SK-N-SH treated with all-trans-retinoic acid at 6 μM for 48 hours (cell line): ENCODE results near the gene TDRD12.

Experiments
- ATAC-seq: fragments of 200-7000 bp; cut with Tn5 transposase; 3 replicates; pipeline ENCODE4 v1.9.1; 2020; ENCODE audit warnings: mild to moderate bottlenecking, moderate library complexity
- ARNTL ChIP-seq: fragments of 450-650 bp; formaldehyde crosslinking; IDR thresholded peaks from 2 replicates; pipeline ENCODE4 v1.5.0; 2020; ENCODE audit warnings: low read depth, mild to moderate bottlenecking, moderate library complexity, borderline replicate concordance
- BACH2 ChIP-seq: fragments of 250-450 bp; sonication (Bioruptor Pico); IDR thresholded peaks from 2 replicates; pipeline ENCODE4 v1.9.0; 2021; ENCODE audit warnings: mild to moderate bottlenecking, borderline replicate concordance
- CREB5 ChIP-seq: fragments of 250-450 bp; sonication (Bioruptor Pico); IDR thresholded peaks from 2 replicates; pipeline ENCODE4 v1.5.1; 2020; ENCODE audit warnings: low read depth, mild to moderate bottlenecking, moderate library complexity
- CSDC2 ChIP-seq: fragments of 250-450 bp; sonication (Bioruptor Pico); IDR thresholded peaks from 2 replicates; pipeline ENCODE4 v1.5.0; 2020; ENCODE audit warnings: mild to moderate bottlenecking, moderate library complexity
- GLIS3 ChIP-seq: fragments of 250-450 bp; sonication (Bioruptor Pico); IDR thresholded peaks from 2 replicates; pipeline ENCODE4 v1.5.0; 2020; ENCODE audit warnings: mild to moderate bottlenecking, moderate library complexity
- ISL1 ChIP-seq: fragments of 250-450 bp; sonication (Bioruptor Pico); IDR thresholded peaks from 2 replicates; pipeline ENCODE4 v2.1.2; 2022; ENCODE audit warnings: mild to moderate bottlenecking, moderate library complexity
- PPARA ChIP-seq: fragments of 250-450 bp; sonication (Bioruptor Pico); IDR thresholded peaks from 2 replicates; pipeline ENCODE4 v1.5.0; 2020; ENCODE audit warnings: mild to moderate bottlenecking, borderline replicate concordance
- RARB ChIP-seq: fragments of 250-450 bp; sonication (Bioruptor Pico); IDR thresholded peaks from 2 replicates; pipeline ENCODE4 v1.8.0; 2021; ENCODE audit warnings: mild to moderate bottlenecking, moderate library complexity
- SNAI2 ChIP-seq: fragments of 250-450 bp; sonication (Bioruptor Pico); IDR thresholded peaks from 2 replicates; pipeline ENCODE4 v1.5.0; 2020; ENCODE audit warnings: mild to moderate bottlenecking, moderate library complexity
- TOX ChIP-seq: fragments of 250-450 bp; sonication (Bioruptor Pico); IDR thresholded peaks from 2 replicates; pipeline ENCODE4 v1.8.0; 2021; ENCODE audit warnings: mild to moderate bottlenecking, moderate library complexity, borderline replicate concordance
- ZFP3 ChIP-seq: fragments of 250-450 bp; sonication (Bioruptor Pico); IDR thresholded peaks from 2 replicates; pipeline ENCODE4 v1.5.0; 2020; ENCODE audit warnings: mild to moderate bottlenecking, moderate library complexity
- ZFP30 ChIP-seq: fragments of 450-650 bp; formaldehyde crosslinking; IDR thresholded peaks from 2 replicates; pipeline ENCODE4 v1.5.0; 2022; ENCODE audit warnings: mild to moderate bottlenecking, moderate library complexity
- ZNF565 ChIP-seq: fragments of 450-650 bp; formaldehyde crosslinking; conservative IDR thresholded peaks from 2 replicates; pipeline ENCODE4 v1.5.0; 2020; ENCODE audit warnings: low read depth, mild to moderate bottlenecking, moderate library complexity
- ZNF70 ChIP-seq: fragments of 450-650 bp; formaldehyde crosslinking; IDR thresholded peaks from 2 replicates; pipeline ENCODE4 v1.5.0; 2020; ENCODE audit warnings: mild to moderate bottlenecking, moderate library complexity
- TF ChIP-seq, protein P1 (sequence below): fragments of 250-450 bp; sonication (Bioruptor Pico); IDR thresholded peaks from 2 replicates; pipeline ENCODE4 v1.5.0; 2020; ENCODE audit warnings: mild to moderate bottlenecking, moderate library complexity
- TF ChIP-seq, protein P2 (sequence below): fragments of 250-450 bp; sonication (Bioruptor Pico); IDR thresholded peaks from 2 replicates; pipeline ENCODE4 v1.5.1; 2021; ENCODE audit warnings: mild to moderate bottlenecking, moderate library complexity

TDRD12 gene

GRCh38 chr19:32870981-32871451 lies 151.4 kb downstream of the TDRD12 start (continued):
- TF ChIP-seq, protein P1, sequence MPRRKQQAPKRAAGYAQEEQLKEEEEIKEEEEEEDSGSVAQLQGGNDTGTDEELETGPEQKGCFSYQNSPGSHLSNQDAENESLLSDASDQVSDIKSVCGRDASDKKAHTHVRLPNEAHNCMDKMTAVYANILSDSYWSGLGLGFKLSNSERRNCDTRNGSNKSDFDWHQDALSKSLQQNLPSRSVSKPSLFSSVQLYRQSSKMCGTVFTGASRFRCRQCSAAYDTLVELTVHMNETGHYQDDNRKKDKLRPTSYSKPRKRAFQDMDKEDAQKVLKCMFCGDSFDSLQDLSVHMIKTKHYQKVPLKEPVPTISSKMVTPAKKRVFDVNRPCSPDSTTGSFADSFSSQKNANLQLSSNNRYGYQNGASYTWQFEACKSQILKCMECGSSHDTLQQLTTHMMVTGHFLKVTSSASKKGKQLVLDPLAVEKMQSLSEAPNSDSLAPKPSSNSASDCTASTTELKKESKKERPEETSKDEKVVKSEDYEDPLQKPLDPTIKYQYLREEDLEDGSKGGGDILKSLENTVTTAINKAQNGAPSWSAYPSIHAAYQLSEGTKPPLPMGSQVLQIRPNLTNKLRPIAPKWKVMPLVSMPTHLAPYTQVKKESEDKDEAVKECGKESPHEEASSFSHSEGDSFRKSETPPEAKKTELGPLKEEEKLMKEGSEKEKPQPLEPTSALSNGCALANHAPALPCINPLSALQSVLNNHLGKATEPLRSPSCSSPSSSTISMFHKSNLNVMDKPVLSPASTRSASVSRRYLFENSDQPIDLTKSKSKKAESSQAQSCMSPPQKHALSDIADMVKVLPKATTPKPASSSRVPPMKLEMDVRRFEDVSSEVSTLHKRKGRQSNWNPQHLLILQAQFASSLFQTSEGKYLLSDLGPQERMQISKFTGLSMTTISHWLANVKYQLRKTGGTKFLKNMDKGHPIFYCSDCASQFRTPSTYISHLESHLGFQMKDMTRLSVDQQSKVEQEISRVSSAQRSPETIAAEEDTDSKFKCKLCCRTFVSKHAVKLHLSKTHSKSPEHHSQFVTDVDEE (CRISPR knock-in tag): no peak
- no peak for TF ChIP-seq GLIS3 (CRISPR knock-in tag)
- no peak for TF ChIP-seq RARB (CRISPR knock-in tag)
- TF ChIP-seq BACH2 (CRISPR knock-in tag): no peak
- TF ChIP-seq ZFP30: no peak
- no peak for TF ChIP-seq CREB5 (CRISPR knock-in tag)
- no peak for TF ChIP-seq ZFP3 (CRISPR knock-in tag)
- no peak for TF ChIP-seq CSDC2
- no peak for TF ChIP-seq ARNTL (CRISPR knock-in tag)

GRCh38 chr19:32872391-32872790 lies 152.8 kb downstream of the TDRD12 start:
- TF ChIP-seq TOX (CRISPR knock-in tag) (no peak), PPARA (CRISPR knock-in tag) (no peak), BACH2 (CRISPR knock-in tag) (no peak), ZNF565 (no peak), SNAI2 (CRISPR knock-in tag) (no peak), ZNF70 (CRISPR knock-in tag) (no peak), ISL1 (no peak), ARNTL (CRISPR knock-in tag) (no peak), CREB5 (CRISPR knock-in tag) (no peak)
- TF ChIP-seq, protein P2, sequence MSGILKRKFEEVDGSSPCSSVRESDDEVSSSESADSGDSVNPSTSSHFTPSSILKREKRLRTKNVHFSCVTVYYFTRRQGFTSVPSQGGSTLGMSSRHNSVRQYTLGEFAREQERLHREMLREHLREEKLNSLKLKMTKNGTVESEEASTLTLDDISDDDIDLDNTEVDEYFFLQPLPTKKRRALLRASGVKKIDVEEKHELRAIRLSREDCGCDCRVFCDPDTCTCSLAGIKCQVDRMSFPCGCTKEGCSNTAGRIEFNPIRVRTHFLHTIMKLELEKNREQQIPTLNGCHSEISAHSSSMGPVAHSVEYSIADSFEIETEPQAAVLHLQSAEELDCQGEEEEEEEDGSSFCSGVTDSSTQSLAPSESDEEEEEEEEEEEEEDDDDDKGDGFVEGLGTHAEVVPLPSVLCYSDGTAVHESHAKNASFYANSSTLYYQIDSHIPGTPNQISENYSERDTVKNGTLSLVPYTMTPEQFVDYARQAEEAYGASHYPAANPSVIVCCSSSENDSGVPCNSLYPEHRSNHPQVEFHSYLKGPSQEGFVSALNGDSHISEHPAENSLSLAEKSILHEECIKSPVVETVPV (CRISPR knock-in tag): no peak
- TF ChIP-seq, protein P1 (CRISPR knock-in tag): no peak
- no peak for ATAC-seq

GRCh38 chr19:32873247-32873959 lies 153.8 kb downstream of the TDRD12 start:
- no peak for ATAC-seq
- TF ChIP-seq ZFP30: no peak
- TF ChIP-seq, protein P1 (CRISPR knock-in tag): no peak
